ENCODE results near the gene CADM3.

CADM3 gene

GRCh38 chr1:159171254-159171687, at the start of gene CADM3:
TSS of gene CADM3 (plus strand) at chr1:159171615. CDS start at chr1:159171766, 151 bp downstream.
- DNase-seq, result no peak

GRCh38 chr1:159122005-159122621, 49.3 kb upstream of the CADM3 start:
- no peak for DNase-seq

- no peak for DNase-seq
These were observed 47.8 kb upstream of the CADM3 start for GRCh38 chr1:159123587-159123986.

GRCh38 chr1:159132271-159132881, 39.0 kb upstream of the CADM3 start:
- peak; percentile 46 to 61 for DNase-seq

- no peak for DNase-seq
These were observed 30.9 kb upstream of the CADM3 start for GRCh38 chr1:159140474-159140873.

- no peak for DNase-seq
These were observed 29.6 kb upstream of the CADM3 start for GRCh38 chr1:159141584-159142390.

GRCh38 chr1:159142391-159142663, 29.1 kb upstream of the CADM3 start:
- no peak for DNase-seq

- no peak for DNase-seq
These were observed 28.5 kb upstream of the CADM3 start for GRCh38 chr1:159142726-159143510.

GRCh38 chr1:159144571-159144970, 26.8 kb upstream of the CADM3 start:
- no peak for DNase-seq

- DNase-seq, result no peak
These were observed 24.4 kb upstream of the CADM3 start for GRCh38 chr1:159146980-159147379.

GRCh38 chr1:159152031-159152430, 19.4 kb upstream of the CADM3 start:
- no peak for DNase-seq

GRCh38 chr1:159161001-159161718, 10.3 kb upstream of the CADM3 start:
- peak; percentile 62 to 64 for DNase-seq

GRCh38 chr1:159161719-159162026, 9.7 kb upstream of the CADM3 start:
- DNase-seq, result no peak

GRCh38 chr1:159162516-159163265, 8.7 kb upstream of the CADM3 start:
- no peak for DNase-seq

- DNase-seq, result no peak
These were observed 7.7 kb upstream of the CADM3 start for GRCh38 chr1:159163614-159164228.

- DNase-seq, result no peak
These were observed 3.4 kb upstream of the CADM3 start for GRCh38 chr1:159168043-159168442.

- DNase-seq, result no peak
These were observed 776 bp upstream of the CADM3 start for GRCh38 chr1:159170639-159171038.

- no peak for DNase-seq
These were observed 480 bp downstream of the CADM3 start for GRCh38 chr1:159171688-159172501.

- DNase-seq, result no peak
These were observed 1.3 kb downstream of the CADM3 start for GRCh38 chr1:159172614-159173291.

- DNase-seq, result no peak
These were observed 1.9 kb downstream of the CADM3 start for GRCh38 chr1:159173320-159173719.
